ENCODE data around the gene HIGD1A.
A peak's percentile ranks its signal among the peaks of the same experiment; 100 is the strongest.

The HIGD1A gene

DNA sequence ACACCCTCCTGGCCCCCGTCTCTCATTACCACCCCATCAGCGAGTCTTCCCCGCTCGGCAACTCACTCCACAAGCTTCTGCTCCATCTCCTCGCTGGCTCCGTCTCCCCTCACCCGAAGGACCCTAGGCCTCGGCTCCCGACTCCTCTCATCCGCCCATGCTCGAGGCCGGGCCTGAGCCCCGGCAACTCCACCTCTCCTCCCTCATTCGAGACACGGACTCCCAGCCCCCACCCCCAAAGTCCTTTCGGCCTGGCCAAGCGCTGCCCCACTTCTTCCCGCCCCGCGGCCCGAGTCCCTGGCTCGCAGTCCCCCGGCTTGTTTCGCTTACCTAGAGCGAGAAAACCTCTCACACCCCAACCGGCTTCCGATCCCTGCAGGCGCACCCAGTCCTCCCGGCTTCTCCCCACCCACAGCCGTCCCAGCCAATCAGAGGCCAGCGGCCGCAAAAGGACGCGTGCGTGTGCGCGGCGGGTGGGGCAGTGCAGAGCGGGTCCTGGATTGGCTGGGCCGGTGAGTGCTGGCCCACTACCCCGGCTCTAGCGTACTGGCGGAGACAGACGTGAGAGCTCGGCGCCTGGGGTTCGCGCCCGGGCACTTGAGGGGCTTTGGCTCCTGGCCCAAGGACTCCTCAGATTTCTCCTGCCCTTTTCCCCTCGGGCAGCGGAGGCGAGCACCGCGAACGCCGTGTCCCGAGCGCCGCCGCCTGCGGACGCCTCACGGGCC is at the start of gene HIGD1A:
TSS of gene HIGD1A (minus strand) at position 385 of the 725 bp plus-strand sequence. CDS start 10,237 bp downstream, outside the sequence.
- no peak for TF ChIP-seq CTCF (IDR thresholded peaks at IDR 0.05; ENCODE audit: extremely low read depth, missing control alignments)
- DNase-seq (ENCODE audit: low spot score) = peak; percentile 96

GRCh38 chr3:42853739-42854302 is 49.5 kb upstream of the HIGD1A start:
- no peak for DNase-seq (ENCODE audit: low spot score)
- TF ChIP-seq CTCF (IDR thresholded peaks at IDR 0.05; ENCODE audit: extremely low read depth, missing control alignments) = no peak

- no peak for DNase-seq (ENCODE audit: low spot score)
Observed at GRCh38 chr3:42853056-42853455, 48.8 kb upstream of the HIGD1A start.

DNA sequence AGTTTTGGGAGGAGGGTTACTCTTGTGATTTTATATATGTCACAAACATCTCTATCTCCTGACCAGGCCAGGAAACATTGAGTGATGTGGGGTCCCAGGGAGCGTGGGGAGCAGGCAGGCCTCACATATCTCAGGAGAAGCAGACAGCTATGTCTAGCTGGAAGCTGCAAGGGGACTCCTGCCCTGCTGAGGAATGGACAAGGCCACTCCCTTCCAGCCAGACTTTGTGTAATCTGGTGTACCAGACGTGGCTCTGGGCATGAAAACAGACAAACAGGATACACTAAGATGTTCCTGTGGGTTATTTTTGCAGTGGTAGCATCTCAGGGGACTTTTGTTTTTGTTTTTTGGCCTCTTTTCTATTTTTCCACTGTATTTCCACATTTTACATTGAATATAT is 48.2 kb upstream of the HIGD1A start:
- no peak for DNase-seq (ENCODE audit: low spot score)
- TF ChIP-seq CTCF (IDR thresholded peaks at IDR 0.05; ENCODE audit: extremely low read depth, missing control alignments) = no peak

More at GRCh38 chr3:42853056-42853455, 48.8 kb upstream of the HIGD1A start:
- TF ChIP-seq CTCF (IDR thresholded peaks at IDR 0.05; ENCODE audit: extremely low read depth, missing control alignments) = no peak

- no peak for DNase-seq (ENCODE audit: low spot score)
- no peak for TF ChIP-seq CTCF (IDR thresholded peaks at IDR 0.05; ENCODE audit: extremely low read depth, missing control alignments)
Observed at GRCh38 chr3:42851228-42851834, 47.0 kb upstream of the HIGD1A start.

- TF ChIP-seq CTCF (IDR thresholded peaks at IDR 0.05; ENCODE audit: extremely low read depth, missing control alignments) = no peak
- no peak for DNase-seq (ENCODE audit: low spot score)
Observed at GRCh38 chr3:42850263-42850662, 46.0 kb upstream of the HIGD1A start.

DNA sequence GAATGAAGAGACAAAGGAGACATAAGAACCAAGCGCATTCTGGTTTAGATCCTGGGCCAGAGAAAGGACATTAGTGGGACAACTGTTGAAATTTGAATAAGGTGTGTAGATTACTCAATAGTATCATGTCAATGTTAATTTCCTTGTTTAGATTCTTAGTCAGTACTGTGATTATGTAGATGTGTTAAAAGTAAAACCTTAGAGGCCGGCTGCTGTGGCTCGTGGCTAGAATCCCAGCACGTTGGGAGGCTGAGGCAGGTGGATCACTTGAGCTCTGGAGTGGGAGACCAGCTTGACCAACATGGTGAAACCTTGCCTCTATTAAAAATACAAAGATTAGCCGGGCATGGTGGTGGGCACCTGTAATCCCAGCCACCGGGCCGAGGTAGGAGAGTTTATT is 44.7 kb upstream of the HIGD1A start:
- TF ChIP-seq CTCF (IDR thresholded peaks at IDR 0.05; ENCODE audit: extremely low read depth, missing control alignments) = no peak

More for the DNA sequence above, 44.7 kb upstream of the HIGD1A start:
- no peak for DNase-seq (ENCODE audit: low spot score)

Measured in GM20000 (cell line).